Neural cell (in vitro differentiated cells): Measurements from ENCODE around the gene EIF3D. TPM values are rescaled to one million over a fixed set of nuclear protein-coding genes. Genes with fewer than 3 reads are reported as not detected.

Experiments
- H2AFZ ChIP-seq: fragments of 200-600, 300-800 bp; sonication (generic), shearing (Covaris generic); 2 replicates; pipeline ENCODE4 v1.6.0; 2014; ENCODE audit warnings: low read depth, mild to moderate bottlenecking, antibody characterized with exemption, low read length, moderate library complexity
- H3F3A ChIP-seq: fragments of 200-600 bp; shearing (Covaris generic); 2 replicates; pipeline ENCODE4 v1.6.1; 2016; ENCODE audit warnings: mild to moderate bottlenecking, moderate library complexity, mixed read lengths, antibody characterized with exemption, low read length; ENCODE audit not compliant: insufficient read depth, poor library complexity, severe bottlenecking
- H3K27ac ChIP-seq: fragments of 200-600, 300-800 bp; sonication (generic), shearing (Covaris generic); 2 replicates; pipeline ENCODE4 v1.5.1; 2014; ENCODE audit warnings: mild to moderate bottlenecking, low read length, moderate library complexity
- H3K27me3 ChIP-seq: fragments of 300-800, 200-600 bp; sonication (generic), shearing (Covaris generic); 2 replicates; pipeline ENCODE4 v1.6.0; 2014; ENCODE audit warnings: mild to moderate bottlenecking, low read depth, low read length, moderate library complexity; ENCODE audit not compliant: insufficient read depth
- H3K36me3 ChIP-seq: fragments of 300-800, 200-600 bp; sonication (generic), shearing (Covaris generic); 2 replicates; pipeline ENCODE4 v1.5.1; 2014; ENCODE audit warnings: mild to moderate bottlenecking, antibody characterized with exemption, low read length, moderate library complexity; ENCODE audit not compliant: insufficient read depth
- H3K4me2 ChIP-seq: fragments of 300-800, 200-600 bp; sonication (generic), shearing (Covaris generic); 2 replicates; pipeline ENCODE4 v1.6.0; 2014; ENCODE audit warnings: mild to moderate bottlenecking, low read length
- H3K4me3 ChIP-seq: fragments of 300-800, 200-600 bp; sonication (generic), shearing (Covaris generic); 2 replicates; pipeline ENCODE4 v1.5.1; 2014; ENCODE audit warnings: mild to moderate bottlenecking, low read length, moderate library complexity
- H3K79me2 ChIP-seq: fragments of 200-600 bp; shearing (Covaris generic); replicated peaks from 2 replicates; pipeline ENCODE4 v1.6.0; 2014; ENCODE audit warnings: mild to moderate bottlenecking, low read length, moderate library complexity; ENCODE audit not compliant: insufficient read depth
- H3K9ac ChIP-seq: fragments of 300-800, 200-600 bp; sonication (generic), shearing (Covaris generic); 2 replicates; pipeline ENCODE4 v1.6.1; 2016; ENCODE audit warnings: mild to moderate bottlenecking, low read length, mixed read lengths
- H3K9me2 ChIP-seq: fragments of 200-600 bp; shearing (Covaris generic); 2 replicates; pipeline ENCODE4 v1.6.1; 2016; ENCODE audit warnings: mild to moderate bottlenecking, low read length, mixed read lengths; ENCODE audit not compliant: insufficient read depth
- H3K9me3 ChIP-seq: fragments of 200-600, 300-800 bp; sonication (generic), shearing (Covaris generic); 2 replicates; pipeline ENCODE4 v1.6.1; 2016; ENCODE audit warnings: mild to moderate bottlenecking, mixed run types, low read length, moderate library complexity, mixed read lengths
- H4K20me1 ChIP-seq: fragments of 200-600 bp; shearing (Covaris generic); 2 replicates; pipeline ENCODE4 v1.6.1; 2016; ENCODE audit warnings: mild to moderate bottlenecking, mixed run types; ENCODE audit not compliant: insufficient read depth
- CTCF ChIP-seq: fragments of 450-650 bp; IDR thresholded peaks from 2 replicates; pipeline ENCODE4 v1.5.1; 2014; ENCODE audit warnings: antibody characterized with exemption, mild to moderate bottlenecking, moderate library complexity; ENCODE audit not compliant: poor library complexity, severe bottlenecking
- EP300 ChIP-seq: fragments of 450-650 bp; conservative IDR thresholded peaks from 2 replicates; pipeline ENCODE4 v1.6.1; 2014; ENCODE audit warnings: antibody characterized with exemption, mild to moderate bottlenecking, moderate library complexity; ENCODE audit not compliant: poor library complexity, severe bottlenecking
- EZH2 ChIP-seq: fragments of 200-600, 300-800 bp; shearing (Covaris generic), sonication (generic); IDR thresholded peaks from 2 replicates; pipeline ENCODE4 v1.6.1; 2014; ENCODE audit warnings: antibody characterized with exemption, low read length, borderline replicate concordance, mild to moderate bottlenecking; ENCODE audit not compliant: insufficient read depth, poor library complexity, severe bottlenecking
- MXI1 ChIP-seq: fragments of 450-650 bp; conservative IDR thresholded peaks from 2 replicates; pipeline ENCODE4 v1.6.1; 2014; ENCODE audit warnings: antibody characterized with exemption, mild to moderate bottlenecking; ENCODE audit not compliant: poor library complexity, severe bottlenecking
- POLR2AphosphoS5 ChIP-seq: IDR thresholded peaks from 2 replicates; pipeline ENCODE4 v1.6.1; 2012
- RAD21 ChIP-seq: fragments of 450-650 bp; conservative IDR thresholded peaks from 2 replicates; pipeline ENCODE4 v1.6.1; 2014; ENCODE audit warnings: antibody characterized with exemption, mild to moderate bottlenecking, moderate library complexity
- REST ChIP-seq: IDR thresholded peaks from 2 replicates; pipeline ENCODE4 v1.6.1; 2012; ENCODE audit warnings: borderline replicate concordance
- SMC3 ChIP-seq: fragments of 450-650 bp; conservative IDR thresholded peaks from 2 replicates; pipeline ENCODE4 v1.6.1; 2014; ENCODE audit warnings: antibody characterized with exemption, mild to moderate bottlenecking, moderate library complexity; ENCODE audit not compliant: poor library complexity
- TAF1 ChIP-seq: IDR thresholded peaks from 2 replicates; pipeline ENCODE4 v1.6.1; 2012; ENCODE audit warnings: low read depth
- polyA plus RNA-seq: library from polyadenylated mRNA; depleted of rRNA; stranded (reverse); fragments of >200 nt; gene quantifications from 2 replicates; pipeline ENCODE4 v1.2.3, GENCODE V29; 2014

EIF3D gene
- polyA plus RNA-seq, 1 donor from 2014 or later: 133 TPM

DNA sequence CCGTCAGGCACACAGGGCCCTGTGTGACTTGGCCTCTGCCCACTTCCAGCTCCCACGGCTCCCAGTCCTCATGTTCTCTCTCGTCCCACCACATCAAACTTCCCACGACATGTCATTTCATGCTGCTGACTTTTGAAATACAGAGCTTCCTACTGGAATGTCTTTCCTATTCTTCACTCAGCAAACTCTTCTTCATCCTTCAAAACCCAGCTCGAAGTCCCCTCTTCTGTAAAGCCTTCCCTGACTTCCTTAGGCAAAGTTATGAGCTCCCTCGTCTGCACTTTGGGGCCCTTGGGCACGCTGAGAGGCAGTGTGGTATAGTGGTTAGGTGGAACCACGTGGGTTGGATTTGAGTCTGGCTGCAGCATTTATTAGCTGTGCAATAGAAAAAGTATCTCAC, 37.8 kb upstream of the EIF3D start:
- Histone ChIP-seq H4K20me1 (no peaks in the 10 kb centered on the region), H3K9ac (no peak overlapping the region), H3K36me3 (no peaks in the 10 kb centered on the region), H2AFZ (no peak overlapping the region), H3K4me3 (no peak overlapping the region), H3K9me2 (no peaks in the 10 kb centered on the region), H3K79me2 (no peaks in the 10 kb centered on the region), H3K9me3 (no peaks in the 10 kb centered on the region), H3F3A (no peaks in the 10 kb centered on the region), H3K27me3 (no peaks in the 10 kb centered on the region), H3K27ac (no peak overlapping the region), H3K4me2 (no peak overlapping the region)
- no peak for TF ChIP-seq TAF1
- TF ChIP-seq MXI1: no peak
- TF ChIP-seq CTCF: no peak
- no peak for TF ChIP-seq EZH2

DNA sequence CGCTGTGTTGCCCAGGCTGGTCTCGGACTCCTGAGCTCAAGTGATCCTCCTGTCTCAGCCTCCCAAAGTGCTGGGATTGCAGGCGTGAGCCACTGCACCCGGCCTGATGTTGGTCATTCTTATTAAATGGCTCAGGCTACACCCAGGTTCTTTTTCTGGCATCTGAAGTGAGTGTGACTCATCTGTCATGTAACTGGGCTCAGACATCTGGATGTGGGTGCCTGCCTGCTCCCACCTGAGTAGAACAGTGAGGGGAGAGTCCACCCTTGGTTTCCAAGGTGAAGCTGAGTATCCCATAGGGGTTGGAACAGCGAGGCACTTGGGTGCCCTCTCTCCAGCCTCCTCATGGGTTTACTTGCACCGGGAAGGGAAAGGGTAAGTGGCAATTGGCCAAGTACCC, 36.7 kb upstream of the EIF3D start:
- Histone ChIP-seq H3K79me2 (no peaks in the 10 kb centered on the region), H3F3A (no peaks in the 10 kb centered on the region), H3K9ac (no peak overlapping the region), H3K36me3 (no peaks in the 10 kb centered on the region), H4K20me1 (no peaks in the 10 kb centered on the region), H3K4me3 (no peak overlapping the region), H3K27me3 (no peaks in the 10 kb centered on the region), H3K4me2 (no peak overlapping the region), H2AFZ (no peak overlapping the region), H3K27ac (no peak overlapping the region), H3K9me2 (no peaks in the 10 kb centered on the region), H3K9me3 (no peaks in the 10 kb centered on the region)
- no peak for TF ChIP-seq EP300
- no peak for TF ChIP-seq EZH2
- TF ChIP-seq SMC3: no peak
- no peak for TF ChIP-seq POLR2AphosphoS5
- TF ChIP-seq MXI1: no peak
- no peak for TF ChIP-seq REST
- no peak for TF ChIP-seq TAF1
- TF ChIP-seq CTCF: no peak
- TF ChIP-seq RAD21: no peak
